Measurements from ENCODE around the gene OR9I1.

OR9I1 gene, protein sequence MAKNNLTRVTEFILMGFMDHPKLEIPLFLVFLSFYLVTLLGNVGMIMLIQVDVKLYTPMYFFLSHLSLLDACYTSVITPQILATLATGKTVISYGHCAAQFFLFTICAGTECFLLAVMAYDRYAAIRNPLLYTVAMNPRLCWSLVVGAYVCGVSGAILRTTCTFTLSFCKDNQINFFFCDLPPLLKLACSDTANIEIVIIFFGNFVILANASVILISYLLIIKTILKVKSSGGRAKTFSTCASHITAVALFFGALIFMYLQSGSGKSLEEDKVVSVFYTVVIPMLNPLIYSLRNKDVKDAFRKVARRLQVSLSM

DNA sequence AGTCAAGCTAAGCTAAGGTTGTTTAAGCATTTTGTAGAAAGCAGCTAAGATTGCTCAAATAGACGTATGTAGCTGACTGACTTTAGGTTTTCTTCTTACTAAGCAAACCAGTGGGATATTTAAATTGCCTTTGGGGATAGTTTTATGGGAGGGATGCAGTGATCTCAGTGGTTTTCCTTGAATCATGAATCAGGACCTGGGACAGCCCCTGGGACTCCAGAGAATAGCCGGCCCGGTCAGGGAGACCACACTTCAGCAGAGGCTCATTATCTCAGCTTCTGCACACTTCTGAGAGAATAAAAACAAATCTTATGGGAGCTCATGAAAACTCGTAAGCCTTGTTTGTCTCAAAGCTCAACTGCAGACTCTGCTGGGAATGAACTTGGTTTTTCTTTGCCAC is at the start of gene OR9I1:
TSS of gene OR9I1 (minus strand) at position 62 of the 400 bp plus-strand sequence. CDS start 6,086 bp downstream, outside the sequence.
- no peak for DNase-seq

DNA sequence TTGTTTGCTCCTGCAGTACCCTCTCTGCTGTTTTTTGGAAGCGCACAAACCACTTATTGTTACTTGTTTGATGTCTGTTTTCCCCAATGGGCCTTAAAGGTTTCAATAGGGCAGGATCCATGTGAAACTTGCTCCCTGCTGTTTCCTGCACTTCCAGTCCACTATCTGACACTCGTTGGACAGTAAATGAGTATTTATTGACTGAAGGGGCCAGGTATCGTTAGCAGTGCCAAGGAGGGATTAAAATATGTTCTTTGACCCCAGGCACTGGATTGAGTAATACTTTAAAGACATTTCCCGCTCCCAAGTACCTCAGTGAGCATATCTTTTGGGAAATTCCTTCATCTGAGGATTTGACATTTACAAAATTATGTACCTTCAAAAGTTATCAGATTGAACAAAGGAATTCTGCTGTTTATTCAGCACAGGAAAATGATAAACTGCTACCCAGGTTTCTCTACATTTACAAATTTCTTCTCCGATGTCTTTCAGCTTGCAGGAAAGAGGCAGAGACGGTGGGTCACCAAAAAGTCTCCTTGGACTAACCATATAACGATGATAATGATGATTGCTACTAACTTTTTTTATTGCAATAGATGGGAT is 40.3 kb upstream of the OR9I1 start:
- DNase-seq: no peak

DNA sequence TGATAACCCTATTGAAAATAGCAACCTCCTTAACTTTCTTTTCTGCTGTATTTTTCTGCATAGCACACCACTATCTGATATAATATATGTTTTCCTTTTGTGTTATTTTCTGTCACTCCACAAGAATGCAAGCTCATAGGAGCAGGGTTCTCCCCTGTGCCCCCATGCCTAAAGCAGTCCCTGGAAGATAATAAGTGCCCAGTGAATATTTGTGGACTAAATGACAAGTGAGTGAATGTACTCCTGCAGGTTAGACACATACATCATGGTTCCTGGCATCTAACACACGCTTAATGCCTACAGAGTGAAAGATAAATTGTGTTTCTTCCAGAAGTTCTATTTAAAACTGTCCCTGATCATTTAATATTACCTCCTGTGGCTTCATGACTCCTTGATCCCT is 39.7 kb upstream of the OR9I1 start:
- DNase-seq: no peak

DNA sequence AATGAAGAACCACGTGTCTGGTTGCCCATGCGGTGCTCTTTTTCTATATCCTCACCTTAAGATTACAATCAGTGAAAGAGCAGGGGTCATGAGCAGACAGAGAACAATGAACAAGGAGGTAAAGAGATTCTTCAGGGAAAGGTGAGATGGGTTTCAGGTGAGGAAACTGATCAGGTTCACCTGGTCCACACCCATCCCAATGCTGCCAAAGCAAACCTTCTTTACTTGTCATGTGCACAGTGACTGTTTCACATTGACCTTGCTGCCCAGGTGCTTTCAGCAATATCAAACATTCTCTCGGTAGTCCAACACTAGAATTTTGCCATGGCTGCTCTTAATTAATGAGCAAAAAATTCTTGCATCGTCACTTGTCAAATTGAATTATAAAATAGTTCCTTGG is 39.1 kb upstream of the OR9I1 start:
- no peak for DNase-seq

DNA sequence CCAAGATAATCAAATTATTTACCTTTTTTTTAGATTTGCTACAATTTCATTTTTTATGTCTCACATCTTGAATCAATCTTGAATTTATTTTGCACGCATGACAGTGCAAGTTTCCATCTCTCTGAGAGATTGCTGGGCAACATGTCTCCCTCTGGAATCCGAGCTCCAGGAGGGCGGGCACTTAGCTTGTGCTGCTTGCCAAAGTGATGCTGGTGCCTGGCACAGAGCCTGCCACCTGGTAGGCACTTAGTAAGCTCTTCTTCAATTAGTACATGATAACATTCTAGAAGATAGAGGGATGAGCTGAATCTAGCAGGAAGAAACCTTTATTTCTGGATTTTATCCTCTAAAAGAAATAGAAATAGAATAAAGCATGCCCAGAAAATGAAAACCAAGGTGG is 27.5 kb upstream of the OR9I1 start:
- no peak for DNase-seq

DNA sequence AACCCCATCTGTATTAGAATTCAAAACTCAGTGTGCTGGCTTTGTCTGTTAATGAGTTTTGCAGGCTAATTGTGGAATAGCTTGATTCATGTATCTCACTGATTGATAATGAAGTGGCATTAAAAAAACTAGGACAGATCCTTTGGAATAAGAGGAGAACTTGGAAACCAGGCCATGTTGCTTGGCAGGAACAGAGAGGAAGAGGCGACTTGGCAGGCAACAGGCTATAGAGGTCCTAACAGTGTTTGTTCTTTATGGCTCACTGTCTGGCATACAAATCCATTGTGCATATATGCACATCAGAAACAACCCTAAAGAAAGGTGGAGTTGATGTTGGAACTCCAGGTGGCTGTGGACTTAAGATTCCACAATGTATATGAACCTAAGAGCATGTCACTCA is 17.4 kb upstream of the OR9I1 start:
- DNase-seq: peak in 1 of 14 donors; percentile 2

DNA sequence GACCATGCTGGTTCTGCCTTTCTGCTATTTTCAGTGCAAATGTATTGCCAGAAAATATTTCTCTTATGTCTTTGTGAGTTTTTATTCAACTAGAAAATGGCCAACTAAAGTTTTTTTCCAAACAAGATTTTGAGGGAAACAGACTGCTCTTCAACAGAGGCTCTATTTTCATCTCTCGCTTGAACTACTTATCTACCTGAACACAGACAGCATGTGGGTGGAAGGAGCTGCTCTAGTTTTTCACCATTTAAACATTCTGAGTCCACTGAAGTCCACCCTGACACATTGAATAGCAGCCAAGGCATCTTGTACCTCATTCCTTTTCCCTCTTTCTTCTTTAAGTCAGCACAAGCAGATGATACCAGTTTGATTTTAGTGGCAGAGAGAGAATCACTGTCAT is 9.8 kb upstream of the OR9I1 start:
- DNase-seq: no peak

DNA sequence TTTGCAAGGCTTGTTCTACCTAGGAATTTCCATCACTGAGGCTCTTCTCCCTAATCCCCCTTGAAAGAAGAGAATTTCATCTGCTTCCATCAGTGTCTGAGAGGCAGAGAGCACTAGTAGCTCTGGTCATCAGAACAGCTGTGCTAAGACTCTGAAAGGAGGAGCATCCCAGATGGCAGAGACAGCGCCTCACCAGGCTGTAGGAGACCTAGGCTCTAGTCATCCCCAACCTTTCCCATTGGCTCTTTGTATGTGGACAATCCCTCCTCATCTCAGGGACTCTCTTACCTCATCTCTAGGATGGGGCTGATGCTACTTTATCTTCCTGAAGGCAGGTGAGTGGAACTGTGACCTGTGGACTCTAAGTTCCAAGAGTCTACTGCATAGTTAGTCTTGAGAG is 8.8 kb upstream of the OR9I1 start:
- DNase-seq: no peak

DNA sequence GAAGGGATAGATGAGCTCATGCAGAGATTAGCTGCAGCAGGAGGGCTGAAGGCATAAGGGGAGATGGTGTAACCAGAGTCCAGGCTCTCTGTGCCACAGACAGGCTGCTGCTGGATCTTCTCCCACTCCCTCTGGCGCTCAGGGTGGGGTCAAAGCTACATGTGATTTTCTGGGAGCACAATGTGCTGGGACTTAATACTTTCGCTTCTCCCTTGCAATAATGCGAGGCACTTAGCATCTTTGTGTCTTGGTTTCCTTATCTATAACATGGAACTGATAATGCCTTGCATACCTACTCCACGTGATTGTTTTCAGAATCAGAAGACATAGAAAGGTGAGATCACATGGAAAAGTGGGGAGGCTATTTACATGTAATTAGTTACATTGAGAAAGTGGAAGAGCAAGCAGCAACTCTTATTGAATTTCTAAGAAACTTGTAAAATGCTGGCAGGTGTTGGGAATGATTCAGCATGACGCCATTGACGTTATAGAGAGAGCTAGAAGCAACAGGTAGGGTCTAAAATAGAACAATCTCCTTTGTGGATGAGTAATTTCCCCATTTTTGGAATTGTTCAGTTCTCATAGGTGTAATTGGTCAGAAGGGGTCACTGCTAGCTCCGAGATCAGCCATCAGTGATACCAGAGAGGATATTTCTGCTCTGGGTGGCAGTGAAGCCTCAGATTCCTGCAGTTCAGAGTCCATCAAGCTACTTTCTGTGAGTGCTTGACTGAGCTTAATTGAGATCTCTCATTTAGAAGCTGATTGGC is 8.2 kb upstream of the OR9I1 start:
- no peak for DNase-seq

DNA sequence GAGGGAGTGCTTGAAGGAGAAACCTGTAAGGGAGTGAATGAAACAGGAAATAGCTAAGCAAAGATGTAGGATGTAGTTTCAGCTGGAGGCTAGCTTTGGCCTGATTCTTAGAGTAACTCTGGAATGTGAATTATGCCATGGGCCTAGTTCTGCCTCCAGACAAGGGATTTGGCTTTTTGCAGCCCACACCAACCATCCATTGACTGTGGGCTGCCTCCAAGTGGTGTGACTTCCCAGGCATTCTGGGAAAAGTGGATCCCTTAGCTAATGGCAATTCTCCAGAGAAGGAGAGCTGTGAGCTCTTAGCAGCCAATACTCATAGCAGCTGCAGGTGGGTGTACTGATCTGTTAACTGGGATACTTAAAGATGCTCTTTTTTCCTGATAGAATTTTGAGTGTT is 2.0 kb upstream of the OR9I1 start:
- DNase-seq: no peak

DNA sequence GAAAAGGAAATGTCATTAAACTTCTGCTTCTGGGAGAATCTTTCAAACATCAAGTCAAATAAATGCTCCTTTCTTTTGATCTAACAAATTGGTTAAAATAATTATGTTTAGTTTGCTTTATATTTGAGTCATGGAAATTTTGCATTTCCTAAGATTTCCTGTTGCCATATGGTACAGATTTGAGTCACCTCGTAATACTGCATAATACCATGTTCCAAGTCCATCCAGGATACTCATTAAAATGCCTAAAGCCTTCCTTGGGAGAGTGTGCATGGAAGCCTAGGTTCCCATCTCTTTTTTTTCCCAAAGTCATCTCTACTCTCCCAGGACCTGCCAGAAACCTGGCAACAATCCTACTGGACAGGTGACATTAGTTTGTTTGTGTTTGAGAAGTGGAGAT is 4.2 kb downstream of the OR9I1 start:
- no peak for DNase-seq

DNA sequence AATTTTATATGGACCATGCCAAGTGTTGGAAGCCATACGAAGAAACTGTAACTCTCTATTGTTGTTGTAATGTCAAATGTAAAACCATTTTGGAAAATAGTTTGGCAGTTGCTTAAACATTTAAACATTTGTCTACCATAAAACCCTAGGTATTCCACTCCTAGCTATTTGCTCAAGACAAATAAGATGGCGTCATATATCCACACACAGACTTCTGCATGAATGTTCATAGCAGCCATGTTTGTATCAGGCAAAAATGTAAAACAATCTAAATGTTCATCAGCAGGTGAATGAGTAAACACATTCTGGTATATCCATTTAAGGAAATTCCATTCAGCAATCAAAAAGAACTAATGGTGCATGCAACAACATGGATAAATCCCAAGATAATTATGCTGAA is 27.9 kb downstream of the OR9I1 start:
- DNase-seq: no peak

DNA sequence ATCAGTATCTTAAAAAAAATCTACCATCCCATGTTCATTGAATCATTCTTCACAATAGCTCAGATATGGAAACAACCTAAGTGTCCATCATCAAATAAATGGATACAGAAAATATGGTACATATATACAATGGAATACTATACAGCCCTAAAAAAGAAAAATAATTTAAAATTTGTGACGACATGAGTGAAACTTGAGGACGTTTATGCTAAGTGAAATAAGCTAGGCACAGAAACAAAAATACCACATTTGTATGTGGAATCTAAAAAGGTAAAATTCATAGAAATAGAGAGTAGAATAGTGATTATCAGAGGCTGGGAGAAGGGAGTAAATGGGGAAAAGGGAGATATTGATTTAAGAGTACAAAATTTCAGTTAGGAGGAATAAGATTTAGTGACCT is 38.8 kb downstream of the OR9I1 start:
- DNase-seq: no peak

DNA sequence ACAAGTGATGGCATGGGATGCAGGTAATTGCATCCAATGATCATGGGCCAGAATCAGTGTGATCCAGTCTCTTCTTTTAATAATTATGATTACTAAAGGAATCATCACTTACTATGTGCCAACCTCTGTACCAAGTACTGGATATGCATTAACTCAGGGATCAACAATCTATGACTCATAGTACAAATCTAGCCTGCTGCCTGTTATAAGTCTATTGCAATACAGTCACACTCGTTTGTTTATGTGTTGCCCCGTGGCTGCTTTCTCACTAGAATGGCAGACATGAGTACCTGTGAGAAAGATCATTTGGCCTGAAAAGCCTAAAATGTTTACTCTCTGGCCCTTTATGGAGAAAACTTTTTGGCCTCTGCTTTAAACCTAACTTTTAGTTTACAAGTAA is 49.5 kb downstream of the OR9I1 start:
- no peak for DNase-seq

DNA sequence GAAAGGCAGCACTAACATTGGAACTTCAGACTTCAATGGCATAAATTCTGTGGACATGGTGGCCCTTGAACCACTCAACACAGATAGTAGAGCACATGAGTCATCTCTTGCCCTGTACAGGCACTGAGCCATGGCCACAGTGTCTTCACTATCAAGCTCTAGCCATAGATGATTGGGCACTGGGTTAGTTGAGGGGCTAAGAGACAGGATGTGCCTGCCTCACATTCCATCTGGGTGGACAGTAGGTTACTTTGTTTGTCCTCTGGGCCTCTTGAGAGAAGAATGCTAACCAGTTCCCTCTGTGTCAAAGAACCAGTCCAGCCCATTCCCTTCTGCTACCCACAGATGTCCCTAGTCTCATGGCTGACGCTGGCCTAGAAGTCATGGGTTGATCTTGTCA is 54.7 kb downstream of the OR9I1 start:
- DNase-seq: no peak

DNA sequence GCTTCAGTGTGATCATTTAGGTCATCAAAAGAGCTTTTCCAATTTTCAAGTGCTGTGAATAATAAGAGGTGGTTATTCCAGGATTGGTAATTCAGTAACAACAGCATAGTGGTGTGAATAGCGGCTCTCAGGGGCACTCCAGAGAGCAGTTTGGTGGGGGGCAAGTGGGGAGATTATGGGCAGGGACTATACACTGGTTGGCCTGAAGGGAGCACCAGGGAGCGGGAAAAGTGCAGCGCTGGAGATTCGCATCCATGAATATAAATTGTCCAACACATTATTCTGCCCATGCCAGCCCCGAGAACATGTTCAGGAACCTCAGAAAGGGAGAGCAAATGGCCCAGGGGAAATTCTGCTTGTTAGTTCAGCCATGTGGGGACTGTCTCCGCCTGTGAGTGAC is 56.7 kb downstream of the OR9I1 start:
- no peak for DNase-seq

DNA sequence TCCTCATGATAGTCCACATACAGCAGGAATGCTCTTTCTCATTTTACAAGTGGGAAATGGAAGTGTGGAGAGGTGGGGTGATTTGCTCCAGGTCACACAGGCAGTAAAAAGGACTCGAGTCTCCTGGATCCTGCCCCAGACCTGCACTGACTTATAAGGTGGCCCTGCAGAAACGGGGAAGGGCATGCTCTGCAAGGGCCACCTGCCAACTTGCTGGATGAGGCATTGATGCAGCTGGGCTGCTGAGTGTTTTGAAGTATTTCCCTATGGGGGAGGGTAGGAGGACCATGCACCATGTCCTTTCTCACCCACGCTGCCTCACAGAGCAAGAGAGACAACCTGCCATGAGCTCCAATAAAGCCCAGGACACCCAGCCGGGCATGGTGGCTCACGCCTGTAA is 57.6 kb downstream of the OR9I1 start:
- no peak for DNase-seq
